Thyroid gland (tissue), 4 donors: ENCODE measurements around the gene MAPT. TPM values are rescaled to one million over a fixed set of nuclear protein-coding genes. Genes with fewer than 3 reads are reported as not detected.

Source experiments
- DNase-seq, 2 donors: peaks; one replicate each; pipeline ENCODE4 v3.0.0-alpha.2; 2019
- H3K27ac ChIP-seq, 3 donors: fragments of 200-600 bp; sonication (generic); 1 replicate in 2 of 3; 2 replicates in 1 of 3; pipeline ENCODE4 v1.5.1; 2016 to 2019; ENCODE audit warnings: mild to moderate bottlenecking in 1 of 3, moderate library complexity in 1 of 3
- H3K27me3 ChIP-seq: fragments of 200-600 bp; sonication (generic); one replicate; pipeline ENCODE4 v1.5.1; 2019
- H3K36me3 ChIP-seq, 2 donors: fragments of 200-600 bp; sonication (generic); one replicate each; pipeline ENCODE4 v1.5.1; 2016 to 2019
- H3K4me1 ChIP-seq, 2 donors: fragments of 200-600 bp; sonication (generic); one replicate each; pipeline ENCODE4 v1.5.1; 2017 to 2019
- H3K4me3 ChIP-seq, 3 donors: fragments of 200-600 bp; sonication (generic); replicated peaks in 1 of 3; 1 replicate in 2 of 3; 2 replicates in 1 of 3; pipeline ENCODE4 v1.5.1; 2016; ENCODE audit warnings: mild to moderate bottlenecking in 1 of 3
- H3K9me3 ChIP-seq: fragments of 200-600 bp; sonication (generic); one replicate; pipeline ENCODE4 v1.5.1; 2017
- POLR2A ChIP-seq, 2 donors: fragments of 450-650 bp; IDR thresholded peaks; one replicate each; pipeline ENCODE4 v1.6.1; 2017; ENCODE audit warnings: antibody characterized with exemption in 2 of 2, mild to moderate bottlenecking in 2 of 2, moderate library complexity in 1 of 2
- WGBS, 2 donors: methylation state at CpG; one replicate each; pipeline ENCODE4 v1.1.5; 2017; 5-methylcytosine and 5-hydroxymethylcytosine counted together
- intact Hi-C: fragments of 100-400 bp; cut with DNase I; formaldehyde crosslinking; loops from one replicate; pipeline ENCODE4 v1.15.1; 2023
- total RNA-seq, 4 donors: library from RNA; depleted of rRNA; stranded (reverse); fragments of >200 nt; gene quantifications; one replicate each; pipeline ENCODE4 v1.2.3, GENCODE V29; 2016
- TF ChIP-seq, protein P1 (sequence below), 6 experiments: fragments of 200-600 bp in 3 of 6; fragments of 450-650 bp in 3 of 6; sonication (generic) in 3 of 6; IDR thresholded peaks; one replicate each; pipeline ENCODE4 v1.5.1; 2016 to 2019; ENCODE audit warnings: antibody characterized with exemption in 6 of 6, mild to moderate bottlenecking in 2 of 6, inconsistent platforms in 1 of 6, moderate library complexity in 1 of 6

The MAPT gene
- total RNA-seq, 4 donors from 2014 or later = 0.54 to 1.8 (median 0.92) TPM

DNA sequence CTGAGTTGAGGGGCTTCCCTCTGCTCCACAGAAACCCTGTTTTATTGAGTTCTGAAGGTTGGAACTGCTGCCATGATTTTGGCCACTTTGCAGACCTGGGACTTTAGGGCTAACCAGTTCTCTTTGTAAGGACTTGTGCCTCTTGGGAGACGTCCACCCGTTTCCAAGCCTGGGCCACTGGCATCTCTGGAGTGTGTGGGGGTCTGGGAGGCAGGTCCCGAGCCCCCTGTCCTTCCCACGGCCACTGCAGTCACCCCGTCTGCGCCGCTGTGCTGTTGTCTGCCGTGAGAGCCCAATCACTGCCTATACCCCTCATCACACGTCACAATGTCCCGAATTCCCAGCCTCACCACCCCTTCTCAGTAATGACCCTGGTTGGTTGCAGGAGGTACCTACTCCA is 130.7 kb downstream of the MAPT start:
- TF ChIP-seq, protein P1, sequence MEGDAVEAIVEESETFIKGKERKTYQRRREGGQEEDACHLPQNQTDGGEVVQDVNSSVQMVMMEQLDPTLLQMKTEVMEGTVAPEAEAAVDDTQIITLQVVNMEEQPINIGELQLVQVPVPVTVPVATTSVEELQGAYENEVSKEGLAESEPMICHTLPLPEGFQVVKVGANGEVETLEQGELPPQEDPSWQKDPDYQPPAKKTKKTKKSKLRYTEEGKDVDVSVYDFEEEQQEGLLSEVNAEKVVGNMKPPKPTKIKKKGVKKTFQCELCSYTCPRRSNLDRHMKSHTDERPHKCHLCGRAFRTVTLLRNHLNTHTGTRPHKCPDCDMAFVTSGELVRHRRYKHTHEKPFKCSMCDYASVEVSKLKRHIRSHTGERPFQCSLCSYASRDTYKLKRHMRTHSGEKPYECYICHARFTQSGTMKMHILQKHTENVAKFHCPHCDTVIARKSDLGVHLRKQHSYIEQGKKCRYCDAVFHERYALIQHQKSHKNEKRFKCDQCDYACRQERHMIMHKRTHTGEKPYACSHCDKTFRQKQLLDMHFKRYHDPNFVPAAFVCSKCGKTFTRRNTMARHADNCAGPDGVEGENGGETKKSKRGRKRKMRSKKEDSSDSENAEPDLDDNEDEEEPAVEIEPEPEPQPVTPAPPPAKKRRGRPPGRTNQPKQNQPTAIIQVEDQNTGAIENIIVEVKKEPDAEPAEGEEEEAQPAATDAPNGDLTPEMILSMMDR (IDR thresholded peaks at IDR 0.05) = no peak
- TF ChIP-seq POLR2A (IDR thresholded peaks at IDR 0.05) = no peak
- no peaks in the 10 kb centered on the region for H3K9me3 ChIP-seq
- no peaks in the 10 kb centered on the region for H3K36me3 ChIP-seq
- no peak overlapping the region for H3K4me3 ChIP-seq
- no peaks in the 10 kb centered on the region for H3K27me3 ChIP-seq
- DNase-seq = no peak
- 92 to 97% methylated on average over 10 of the region's 10 CpGs for WGBS, 2 donors
- peaks cover 0 to 14% of the 10 kb centered on the region in 2 donors for H3K4me1 ChIP-seq
- intact Hi-C loops = no loop called here
- no peak overlapping the region for H3K27ac ChIP-seq

DNA sequence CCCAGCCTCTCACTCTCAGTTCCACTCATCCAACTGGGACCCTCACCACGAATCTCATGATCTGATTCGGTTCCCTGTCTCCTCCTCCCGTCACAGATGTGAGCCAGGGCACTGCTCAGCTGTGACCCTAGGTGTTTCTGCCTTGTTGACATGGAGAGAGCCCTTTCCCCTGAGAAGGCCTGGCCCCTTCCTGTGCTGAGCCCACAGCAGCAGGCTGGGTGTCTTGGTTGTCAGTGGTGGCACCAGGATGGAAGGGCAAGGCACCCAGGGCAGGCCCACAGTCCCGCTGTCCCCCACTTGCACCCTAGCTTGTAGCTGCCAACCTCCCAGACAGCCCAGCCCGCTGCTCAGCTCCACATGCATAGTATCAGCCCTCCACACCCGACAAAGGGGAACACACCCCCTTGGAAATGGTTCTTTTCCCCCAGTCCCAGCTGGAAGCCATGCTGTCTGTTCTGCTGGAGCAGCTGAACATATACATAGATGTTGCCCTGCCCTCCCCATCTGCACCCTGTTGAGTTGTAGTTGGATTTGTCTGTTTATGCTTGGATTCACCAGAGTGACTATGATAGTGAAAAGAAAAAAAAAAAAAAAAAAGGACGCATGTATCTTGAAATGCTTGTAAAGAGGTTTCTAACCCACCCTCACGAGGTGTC is 131.3 kb downstream of the MAPT start:
- Histone ChIP-seq H3K27ac (peak overlapping the region in 1 of 3 donors; percentile 33), H3K4me3 (no peak overlapping the region), H3K27me3 (no peaks in the 10 kb centered on the region), H3K36me3 (peaks cover under 1 to 2% of the 10 kb centered on the region in 2 donors), H3K9me3 (no peaks in the 10 kb centered on the region), H3K4me1 (peaks cover 0 to 14% of the 10 kb centered on the region in 2 donors)
- no peak for TF ChIP-seq POLR2A (IDR thresholded peaks at IDR 0.05)
- TF ChIP-seq, protein P1 (IDR thresholded peaks at IDR 0.05) = no peak
- no peak for DNase-seq
- 64 to 72% methylated on average over 6 to 8 of the region's 8 CpGs for WGBS, 2 donors
- intact Hi-C loops = no loop called here

- DNase-seq = no peak
- TF ChIP-seq, protein P1 (IDR thresholded peaks at IDR 0.05) = no peak
- no peak for TF ChIP-seq POLR2A (IDR thresholded peaks at IDR 0.05)
- no peaks in the 10 kb centered on the region for H3K9me3 ChIP-seq
- peaks cover 7 to 10% of the 10 kb centered on the region in 2 donors for H3K36me3 ChIP-seq
- WGBS, 2 donors = 79 to 80% methylated on average over 11 to 16 of the region's 17 CpGs
- intact Hi-C loops = no loop called here
- H3K4me3 ChIP-seq = no peak overlapping the region
- no peak overlapping the region for H3K27ac ChIP-seq
- no peaks in the 10 kb centered on the region for H3K27me3 ChIP-seq
- H3K4me1 ChIP-seq = peaks cover 0 to 14% of the 10 kb centered on the region in 2 donors
Observed at GRCh38 chr17:46026166-46027047, 132.1 kb downstream of the MAPT start.

- TF ChIP-seq POLR2A (IDR thresholded peaks at IDR 0.05) = no peak
- TF ChIP-seq, protein P1 (IDR thresholded peaks at IDR 0.05) = no peak
- H3K9me3 ChIP-seq = no peaks in the 10 kb centered on the region
- peaks cover 16 to 19% of the 10 kb centered on the region in 2 donors for H3K36me3 ChIP-seq
- no peaks in the 10 kb centered on the region for H3K27me3 ChIP-seq
- H3K4me1 ChIP-seq = peaks cover 0 to 14% of the 10 kb centered on the region in 2 donors
- WGBS, 2 donors = 79 to 84% methylated on average over 12 of the region's 12 CpGs
- no peak overlapping the region for H3K4me3 ChIP-seq
- intact Hi-C loops = no loop called here
- no peak for DNase-seq
- H3K27ac ChIP-seq = no peak overlapping the region
Observed at GRCh38 chr17:46027048-46027975, 133.0 kb downstream of the MAPT start.
